Measurements from ENCODE around the gene JDP2.

JDP2 gene

GRCh38 chr14:75434138-75434889 is 6.5 kb downstream of the JDP2 start:
- Histone ChIP-seq H3K4me2 (ENCODE audit: low read depth, low read length, poor library complexity, severe bottlenecking) (peak overlapping the region; percentile 62), H4K20me1 (ENCODE audit: low read depth, low read length) (no peaks in the 10 kb centered on the region), H3K79me2 (ENCODE audit: insufficient read depth, low read length) (peaks cover 87% of the 10 kb centered on the region), H3K27ac (ENCODE audit: low read depth, low read length) (peak overlapping the region; percentile 96), H3K9ac (ENCODE audit: low read length) (no peak overlapping the region), H3K4me3 (ENCODE audit: insufficient read depth, low read length, poor library complexity, severe bottlenecking) (no peak overlapping the region), H3F3A (ENCODE audit: insufficient read depth) (peaks cover 61% of the 10 kb centered on the region), H2AFZ (ENCODE audit: low read depth, low read length, severe bottlenecking) (no peak overlapping the region), H3K27me3 (ENCODE audit: low read length) (no peaks in the 10 kb centered on the region), H3K9me3 (ENCODE audit: insufficient read depth, low read length) (no peaks in the 10 kb centered on the region), H3K9me2 (replicated peaks; ENCODE audit: insufficient read depth, low read length) (no peaks in the 10 kb centered on the region), H3K36me3 (ENCODE audit: low read length) (no peaks in the 10 kb centered on the region; the same call in 1 of the 2 replicates)
- no peak for TF ChIP-seq CTCF (IDR thresholded peaks at IDR 0.05; ENCODE audit: insufficient read depth, low read length, poor library complexity, severe bottlenecking)
- no peak for TF ChIP-seq EZH2phosphoT487 (conservative IDR thresholded peaks at IDR 0.05; ENCODE audit: low read length)

GRCh38 chr14:75434890-75435248 is 7.0 kb downstream of the JDP2 start:
- Histone ChIP-seq H3K27me3 (ENCODE audit: low read length) (no peaks in the 10 kb centered on the region), H3K4me2 (ENCODE audit: low read depth, low read length, poor library complexity, severe bottlenecking) (peak overlapping the region; percentile 62), H3K27ac (ENCODE audit: low read depth, low read length) (peak overlapping the region; percentile 96), H3K9me3 (ENCODE audit: insufficient read depth, low read length) (no peaks in the 10 kb centered on the region), H3K79me2 (ENCODE audit: insufficient read depth, low read length) (peaks cover 86% of the 10 kb centered on the region), H3K36me3 (ENCODE audit: low read length) (no peaks in the 10 kb centered on the region; the same call in 1 of the 2 replicates), H3K4me3 (ENCODE audit: insufficient read depth, low read length, poor library complexity, severe bottlenecking) (no peak overlapping the region), H3F3A (ENCODE audit: insufficient read depth) (peaks cover 61% of the 10 kb centered on the region), H4K20me1 (ENCODE audit: low read depth, low read length) (no peaks in the 10 kb centered on the region), H2AFZ (ENCODE audit: low read depth, low read length, severe bottlenecking) (no peak overlapping the region), H3K9ac (ENCODE audit: low read length) (peak overlapping the region; percentile 58), H3K9me2 (replicated peaks; ENCODE audit: insufficient read depth, low read length) (no peaks in the 10 kb centered on the region)
- TF ChIP-seq EZH2phosphoT487 (conservative IDR thresholded peaks at IDR 0.05; ENCODE audit: low read length) (no peak), CTCF (IDR thresholded peaks at IDR 0.05; ENCODE audit: insufficient read depth, low read length, poor library complexity, severe bottlenecking) (no peak)

- Histone ChIP-seq H2AFZ (ENCODE audit: low read depth, low read length, severe bottlenecking) (no peak overlapping the region), H3K27me3 (ENCODE audit: low read length) (no peaks in the 10 kb centered on the region), H3F3A (ENCODE audit: insufficient read depth) (peaks cover 59% of the 10 kb centered on the region), H3K9me2 (replicated peaks; ENCODE audit: insufficient read depth, low read length) (no peaks in the 10 kb centered on the region), H3K4me3 (ENCODE audit: insufficient read depth, low read length, poor library complexity, severe bottlenecking) (no peak overlapping the region), H3K27ac (ENCODE audit: low read depth, low read length) (peak overlapping the region; percentile 96), H4K20me1 (ENCODE audit: low read depth, low read length) (no peaks in the 10 kb centered on the region), H3K36me3 (ENCODE audit: low read length) (peaks cover 3% of the 10 kb centered on the region; the same call in 1 of the 2 replicates), H3K9me3 (ENCODE audit: insufficient read depth, low read length) (no peaks in the 10 kb centered on the region), H3K4me2 (ENCODE audit: low read depth, low read length, poor library complexity, severe bottlenecking) (peak overlapping the region; percentile 62), H3K9ac (ENCODE audit: low read length) (peak overlapping the region; percentile 58), H3K79me2 (ENCODE audit: insufficient read depth, low read length) (peaks cover 84% of the 10 kb centered on the region)
- no peak for TF ChIP-seq CTCF (IDR thresholded peaks at IDR 0.05; ENCODE audit: insufficient read depth, low read length, poor library complexity, severe bottlenecking)
- TF ChIP-seq EZH2phosphoT487 (conservative IDR thresholded peaks at IDR 0.05; ENCODE audit: low read length), result no peak
Measured at GRCh38 chr14:75435473-75435872, 7.7 kb downstream of the JDP2 start.

Data from SU-DHL-6 (cell line).